Activated CD8-positive, alpha-beta memory T cell treated with anti-CD3 and anti-CD28 coated beads, Interleukin-2, amount 50 U/mL, for 1 hour (primary cell): Measurements from ENCODE around the gene ZBTB12.
"Not testable (repeated sequence)": the region's sequence is repeated elsewhere in the genome, so short reads cannot be mapped to it uniquely, and the experiment has no call there.

Source experiments
- DNase-seq: peaks from one replicate; pipeline ENCODE4 v3.0.0-alpha.2; 2020; ENCODE audit errors: extremely low read depth

ZBTB12 gene, protein sequence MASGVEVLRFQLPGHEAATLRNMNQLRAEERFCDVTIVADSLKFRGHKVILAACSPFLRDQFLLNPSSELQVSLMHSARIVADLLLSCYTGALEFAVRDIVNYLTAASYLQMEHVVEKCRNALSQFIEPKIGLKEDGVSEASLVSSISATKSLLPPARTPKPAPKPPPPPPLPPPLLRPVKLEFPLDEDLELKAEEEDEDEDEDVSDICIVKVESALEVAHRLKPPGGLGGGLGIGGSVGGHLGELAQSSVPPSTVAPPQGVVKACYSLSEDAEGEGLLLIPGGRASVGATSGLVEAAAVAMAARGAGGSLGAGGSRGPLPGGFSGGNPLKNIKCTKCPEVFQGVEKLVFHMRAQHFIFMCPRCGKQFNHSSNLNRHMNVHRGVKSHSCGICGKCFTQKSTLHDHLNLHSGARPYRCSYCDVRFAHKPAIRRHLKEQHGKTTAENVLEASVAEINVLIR

DNA sequence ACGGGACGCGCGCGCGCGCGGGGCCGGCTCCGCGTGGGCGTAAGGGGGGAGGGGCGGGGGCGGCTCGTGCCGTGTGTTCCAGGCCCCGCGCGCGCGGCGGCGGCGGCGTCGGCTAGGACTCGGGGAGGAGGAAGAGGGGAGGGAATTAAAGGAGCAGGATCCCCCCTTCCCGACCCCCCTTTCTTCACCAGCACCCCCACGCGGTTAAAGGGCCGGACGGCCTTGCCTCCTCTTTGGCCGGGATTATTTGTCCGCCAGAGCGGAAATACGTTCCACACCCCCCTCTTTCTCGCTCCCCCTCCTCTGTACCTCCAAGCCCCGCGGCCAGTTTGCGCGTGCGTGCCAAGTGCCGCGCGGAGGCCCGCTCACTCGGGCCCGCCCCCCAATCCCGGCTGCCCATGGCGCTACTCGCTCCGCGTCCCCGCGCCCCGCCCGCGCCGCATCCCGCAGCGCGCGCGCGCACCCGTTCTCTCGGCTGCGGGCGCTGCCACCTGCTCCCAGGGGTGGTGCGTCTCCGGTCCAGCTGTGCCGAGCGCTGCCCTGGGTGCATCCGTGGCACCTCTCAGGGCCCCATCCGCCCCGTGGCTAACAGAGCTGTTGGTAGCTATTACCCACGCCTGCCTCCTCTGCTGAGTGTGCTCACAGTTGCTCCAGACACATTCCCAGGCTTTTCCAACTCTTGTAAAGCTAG lies at the start of gene ZBTB12:
ZBTB12 (minus strand) TSS at position 134 of the 691 bp plus-strand sequence. CDS start 781 bp downstream, outside the sequence.
- DNase-seq = peak; percentile 40

DNA sequence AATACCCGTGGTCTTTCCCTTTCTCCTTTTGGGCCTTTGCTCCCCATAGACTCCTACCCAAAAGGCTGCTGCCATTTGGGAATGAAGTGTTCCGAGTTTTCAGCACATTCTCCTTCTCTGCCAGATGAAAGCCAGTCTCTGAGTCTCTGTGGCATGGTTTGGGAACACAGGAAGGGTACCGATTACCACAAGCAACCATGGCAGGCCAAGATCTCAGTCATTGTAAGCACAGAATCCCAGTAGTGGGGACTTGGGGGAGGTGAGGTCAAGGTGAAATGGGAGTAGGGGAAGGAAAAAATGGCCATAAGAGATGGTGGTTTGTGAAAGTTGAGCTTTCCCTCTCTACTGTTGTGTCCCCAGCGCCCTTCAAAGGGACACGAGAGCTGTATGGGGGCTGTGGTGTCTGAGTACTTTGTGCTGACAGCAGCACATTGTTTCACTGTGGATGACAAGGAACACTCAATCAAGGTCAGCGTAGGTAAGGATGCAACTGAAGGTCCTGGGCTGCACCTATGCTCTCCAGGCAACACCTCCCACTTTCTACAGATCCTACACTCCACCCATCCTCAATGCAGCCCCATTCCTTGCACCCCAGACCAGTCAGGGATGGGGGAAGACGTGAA lies 48.2 kb upstream of the ZBTB12 start:
- no peak for DNase-seq

DNA sequence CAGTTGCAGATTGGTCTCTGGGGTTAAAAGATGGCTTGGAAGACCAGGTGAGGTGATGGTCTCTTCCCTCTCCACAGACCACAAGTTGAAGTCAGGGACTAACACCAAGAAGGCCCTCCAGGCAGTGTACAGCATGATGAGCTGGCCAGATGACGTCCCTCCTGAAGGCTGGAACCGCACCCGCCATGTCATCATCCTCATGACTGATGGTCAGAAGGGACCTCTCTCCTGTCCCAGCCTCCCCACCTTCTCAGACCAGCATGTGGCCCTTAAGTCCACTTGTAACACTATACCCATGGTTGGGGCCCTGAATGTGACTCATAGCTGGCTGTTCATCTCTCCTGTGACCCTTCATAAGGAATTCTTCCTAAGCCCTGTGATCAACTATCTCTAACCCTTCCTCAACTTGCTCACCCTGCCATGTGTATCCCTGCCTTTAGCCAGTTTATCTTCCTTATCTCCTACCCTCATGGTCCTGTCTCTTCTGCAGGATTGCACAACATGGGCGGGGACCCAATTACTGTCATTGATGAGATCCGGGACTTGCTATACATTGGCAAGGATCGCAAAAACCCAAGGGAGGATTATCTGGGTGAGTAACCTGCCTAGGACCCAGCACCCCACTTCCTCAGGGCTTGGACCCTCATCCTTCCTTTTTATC lies 47.0 kb upstream of the ZBTB12 start:
- DNase-seq = no peak

- no peak for DNase-seq
These were observed 46.4 kb upstream of the ZBTB12 start for GRCh38 chr6:31948306-31948705.

DNA sequence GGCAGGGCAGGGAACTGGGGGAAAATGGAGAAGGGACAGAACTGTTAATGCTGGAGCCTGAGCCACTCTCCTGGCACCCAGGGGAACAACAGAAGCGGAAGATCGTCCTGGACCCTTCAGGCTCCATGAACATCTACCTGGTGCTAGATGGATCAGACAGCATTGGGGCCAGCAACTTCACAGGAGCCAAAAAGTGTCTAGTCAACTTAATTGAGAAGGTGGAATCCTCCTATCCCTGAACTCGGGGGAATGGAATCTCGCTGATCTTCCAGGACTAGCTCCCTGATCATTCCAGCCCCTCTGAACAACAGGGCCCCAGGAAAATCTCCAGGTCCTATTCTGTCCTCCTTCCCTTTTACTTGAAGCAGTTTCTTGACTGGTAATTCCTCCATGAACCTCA lies 46.0 kb upstream of the ZBTB12 start:
- DNase-seq = no peak

GRCh38 chr6:31947070-31947675 lies 45.3 kb upstream of the ZBTB12 start:
- no peak for DNase-seq

DNA sequence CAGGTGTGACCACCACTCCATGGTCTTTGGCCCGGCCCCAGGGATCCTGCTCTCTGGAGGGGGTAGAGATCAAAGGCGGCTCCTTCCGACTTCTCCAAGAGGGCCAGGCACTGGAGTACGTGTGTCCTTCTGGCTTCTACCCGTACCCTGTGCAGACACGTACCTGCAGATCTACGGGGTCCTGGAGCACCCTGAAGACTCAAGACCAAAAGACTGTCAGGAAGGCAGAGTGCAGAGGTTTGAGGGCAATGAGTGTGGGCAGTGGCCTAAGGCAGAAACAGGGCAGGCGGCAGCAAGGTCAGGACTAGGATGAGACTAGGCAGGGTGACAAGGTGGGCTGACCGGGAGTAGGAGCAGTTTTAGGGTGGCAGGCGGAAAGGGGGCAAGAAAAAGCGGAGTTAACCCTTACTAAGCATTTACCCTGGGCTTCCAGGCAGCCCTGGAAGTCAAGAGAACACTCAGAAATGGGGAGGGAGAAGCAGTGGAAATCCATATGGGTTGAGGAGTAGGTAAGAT lies 44.5 kb upstream of the ZBTB12 start:
- no peak for DNase-seq

GRCh38 chr6:31945507-31946369 lies 43.9 kb upstream of the ZBTB12 start, which contains the start of gene CFB:
TSS of gene CFB (plus strand) at chr6:31946095. CDS start at chr6:31946222, 127 bp downstream.
- no peak for DNase-seq

DNA sequence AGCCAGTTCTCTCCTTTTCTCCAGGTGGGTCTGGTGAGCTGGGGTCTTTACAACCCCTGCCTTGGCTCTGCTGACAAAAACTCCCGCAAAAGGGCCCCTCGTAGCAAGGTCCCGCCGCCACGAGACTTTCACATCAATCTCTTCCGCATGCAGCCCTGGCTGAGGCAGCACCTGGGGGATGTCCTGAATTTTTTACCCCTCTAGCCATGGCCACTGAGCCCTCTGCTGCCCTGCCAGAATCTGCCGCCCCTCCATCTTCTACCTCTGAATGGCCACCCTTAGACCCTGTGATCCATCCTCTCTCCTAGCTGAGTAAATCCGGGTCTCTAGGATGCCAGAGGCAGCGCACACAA lies 43.2 kb upstream of the ZBTB12 start:
- no peak for DNase-seq

GRCh38 chr6:31943742-31944141 lies 41.9 kb upstream of the ZBTB12 start:
- DNase-seq = no peak

- DNase-seq = no peak
These were observed 38.4 kb upstream of the ZBTB12 start for GRCh38 chr6:31940256-31940664.

DNA sequence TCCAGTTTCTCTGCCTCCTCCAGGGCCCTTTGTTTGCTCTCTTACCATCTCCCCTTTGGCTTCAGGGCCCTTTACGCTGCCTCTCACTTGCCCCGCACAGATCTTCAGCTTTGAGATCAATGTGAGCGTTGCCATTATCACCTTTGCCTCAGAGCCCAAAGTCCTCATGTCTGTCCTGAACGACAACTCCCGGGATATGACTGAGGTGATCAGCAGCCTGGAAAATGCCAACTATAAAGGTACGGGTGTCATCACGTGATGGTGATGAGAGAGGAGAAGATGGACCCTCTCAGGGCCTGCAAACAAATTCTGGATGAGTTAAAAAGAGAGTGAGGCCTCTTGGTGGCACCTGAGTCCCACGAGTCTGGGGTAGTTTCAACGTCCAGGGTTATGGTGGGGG lies 33.9 kb upstream of the ZBTB12 start:
- DNase-seq = no peak

DNA sequence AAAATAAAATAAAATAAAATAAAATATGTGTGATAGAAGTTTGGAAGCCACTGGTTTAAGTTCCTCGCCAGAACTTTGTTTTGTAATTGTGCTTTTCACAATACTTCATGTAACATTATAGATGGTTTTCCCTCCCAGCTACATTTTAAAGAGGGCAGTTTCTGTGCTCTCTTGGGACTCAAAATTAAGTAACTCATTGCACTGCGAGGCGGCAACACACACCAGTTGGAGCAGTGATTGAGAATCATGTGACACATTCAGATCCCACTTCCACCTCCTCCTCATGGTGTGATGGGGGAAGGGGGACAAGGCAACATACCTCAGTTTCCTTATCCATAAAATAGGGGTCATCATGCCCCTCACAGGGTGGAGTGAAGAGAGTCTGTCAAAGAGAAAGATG lies 33.1 kb upstream of the ZBTB12 start:
- no peak for DNase-seq

DNA sequence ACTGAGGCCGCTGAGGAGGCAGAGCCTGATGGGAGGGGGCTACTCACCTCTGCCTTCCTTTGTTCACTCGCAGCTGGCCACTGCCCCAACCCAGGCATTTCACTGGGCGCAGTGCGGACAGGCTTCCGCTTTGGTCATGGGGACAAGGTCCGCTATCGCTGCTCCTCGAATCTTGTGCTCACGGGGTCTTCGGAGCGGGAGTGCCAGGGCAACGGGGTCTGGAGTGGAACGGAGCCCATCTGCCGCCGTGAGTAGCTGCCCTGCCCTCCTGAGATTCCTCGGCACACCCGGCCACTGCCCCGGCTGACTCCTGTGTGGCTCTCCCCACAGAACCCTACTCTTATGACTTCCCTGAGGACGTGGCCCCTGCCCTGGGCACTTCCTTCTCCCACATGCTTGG lies 31.7 kb upstream of the ZBTB12 start:
- no peak for DNase-seq

- DNase-seq = not testable (repeated sequence)
These were observed 30.3 kb upstream of the ZBTB12 start for GRCh38 chr6:31932137-31932536.

GRCh38 chr6:31930962-31931361 lies 29.1 kb upstream of the ZBTB12 start:
- DNase-seq = no peak

- no peak for DNase-seq
These were observed 26.7 kb upstream of the ZBTB12 start for GRCh38 chr6:31928672-31928939.

GRCh38 chr6:31927863-31928671 lies 26.2 kb upstream of the ZBTB12 start:
- DNase-seq = no peak

DNA sequence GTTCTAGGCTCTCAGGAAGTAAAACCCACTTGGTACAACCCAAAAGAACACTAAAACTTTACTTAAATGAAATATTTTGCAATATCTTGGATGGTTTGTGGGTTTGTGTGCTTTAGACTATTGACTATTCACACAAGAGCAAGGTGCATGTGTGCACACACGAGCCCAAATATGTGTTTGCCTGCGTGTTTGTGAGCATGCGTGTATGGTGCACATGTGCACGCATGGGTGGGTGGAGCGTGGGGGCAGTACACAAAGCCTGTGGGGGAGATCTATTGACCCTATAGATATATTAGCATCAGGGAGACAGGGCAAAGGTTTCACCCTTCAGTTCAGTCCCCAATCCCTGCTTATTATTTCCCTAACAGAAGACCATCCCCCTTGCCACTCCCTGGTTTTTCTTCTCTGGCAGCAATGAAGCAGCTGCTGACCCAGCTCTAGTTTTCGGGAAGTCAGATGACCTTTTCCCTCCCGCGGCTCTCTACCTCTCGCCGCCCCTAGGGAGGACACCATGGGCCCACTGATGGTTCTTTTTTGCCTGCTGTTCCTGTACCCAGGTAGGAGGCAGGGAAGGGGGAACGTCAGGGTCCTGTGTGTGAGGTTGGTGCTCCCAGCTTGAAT lies 25.5 kb upstream of the ZBTB12 start, which contains the start of gene C2:
C2 (plus strand) TSS at position 476 of the 621 bp plus-strand sequence; CDS start at position 512, 36 bp downstream.
- no peak for DNase-seq
